Measurements from ENCODE around the gene JUN.
A peak's percentile ranks its signal among the peaks of the same experiment; 100 is the strongest.
"Not testable (repeated sequence)": the region's sequence is repeated elsewhere in the genome, so short reads cannot be mapped to it uniquely, and the experiment has no call there.

The JUN gene

DNA sequence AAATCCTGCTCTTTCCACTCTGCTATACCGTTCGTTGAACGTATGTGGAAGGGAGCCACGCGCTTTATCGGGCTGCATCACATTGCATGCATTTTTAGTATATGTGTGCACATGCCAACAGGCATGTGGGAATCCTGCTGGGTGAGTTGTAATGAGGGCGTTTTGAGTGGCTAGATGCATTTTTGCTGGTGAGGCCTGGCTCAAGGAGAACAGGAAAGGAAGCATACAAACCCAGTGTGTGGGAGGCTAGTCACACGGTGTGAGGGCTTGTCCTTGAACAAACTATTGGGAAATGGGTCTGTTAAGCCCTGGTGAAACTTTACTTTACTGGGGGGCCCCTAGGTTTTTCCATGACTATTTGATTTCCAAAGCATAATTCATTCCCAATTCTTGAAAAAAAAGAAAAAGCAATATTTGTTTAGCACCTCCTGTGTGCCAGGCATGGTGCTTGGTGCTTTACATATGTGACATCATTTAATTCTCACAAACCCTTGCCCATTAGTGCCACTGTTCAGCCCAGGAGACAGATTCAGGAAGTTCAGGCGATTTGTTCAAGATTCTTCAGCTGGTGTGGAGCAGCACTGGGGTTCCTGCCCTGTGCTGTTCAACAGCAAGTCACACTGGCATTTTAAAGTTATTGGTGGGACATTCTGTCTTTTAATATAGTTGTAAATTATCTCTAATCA, 25.6 kb upstream of the JUN start:
- H3K4me3 ChIP-seq (ENCODE audit: low read depth in 1 of 2, low read length in 2 of 2): no peak overlapping the region
- H3K4me1 ChIP-seq (ENCODE audit: control insufficient read depth in 1 of 2, insufficient read depth in 2 of 2, low read length in 2 of 2): peaks cover 21 to 36% of the 10 kb centered on the region in 2 donors
- no peak overlapping the region for H3K9ac ChIP-seq (ENCODE audit: low read depth in 1 of 2, low read length in 2 of 2)
- H3K27me3 ChIP-seq (ENCODE audit: control insufficient read depth in 1 of 2, insufficient read depth in 2 of 2, low read length in 2 of 2): no peaks in the 10 kb centered on the region
- no peaks in the 10 kb centered on the region for H3K9me3 ChIP-seq (ENCODE audit: control insufficient read depth in 1 of 2, low read length in 2 of 2)
- no peaks in the 10 kb centered on the region for H3K36me3 ChIP-seq (ENCODE audit: control insufficient read depth in 1 of 2, insufficient read depth in 2 of 2, low read length in 2 of 2)
- no peak overlapping the region for H3K27ac ChIP-seq (ENCODE audit: low read depth, low read length)

DNA sequence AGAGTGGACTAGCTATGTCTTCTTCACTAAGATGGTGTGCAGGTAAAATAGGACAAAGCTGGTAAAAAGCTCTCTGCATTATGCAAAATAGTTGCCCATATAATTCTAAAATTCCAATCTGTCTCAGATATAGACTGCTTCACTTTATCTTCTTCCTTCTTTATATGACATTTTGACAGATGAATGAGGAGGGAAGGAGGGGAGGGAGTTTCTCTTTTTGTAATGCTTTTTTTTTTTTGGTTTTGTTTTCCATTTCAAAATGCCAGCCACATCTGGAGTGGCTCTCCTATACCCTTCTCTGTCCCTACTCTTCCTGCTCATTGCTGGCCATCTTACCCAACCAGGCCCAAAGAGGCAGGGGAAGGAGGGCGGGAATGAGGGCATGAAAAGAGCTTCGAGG, 24.2 kb upstream of the JUN start:
- Histone ChIP-seq H3K9ac (ENCODE audit: low read depth in 1 of 2, low read length in 2 of 2) (no peak overlapping the region), H3K27ac (ENCODE audit: low read depth, low read length) (no peak overlapping the region), H3K9me3 (ENCODE audit: control insufficient read depth in 1 of 2, low read length in 2 of 2) (no peaks in the 10 kb centered on the region), H3K4me3 (ENCODE audit: low read depth in 1 of 2, low read length in 2 of 2) (no peak overlapping the region), H3K27me3 (ENCODE audit: control insufficient read depth in 1 of 2, insufficient read depth in 2 of 2, low read length in 2 of 2) (no peaks in the 10 kb centered on the region), H3K36me3 (ENCODE audit: control insufficient read depth in 1 of 2, insufficient read depth in 2 of 2, low read length in 2 of 2) (no peaks in the 10 kb centered on the region), H3K4me1 (ENCODE audit: control insufficient read depth in 1 of 2, insufficient read depth in 2 of 2, low read length in 2 of 2) (peaks cover 11 to 39% of the 10 kb centered on the region in 2 donors)

DNA sequence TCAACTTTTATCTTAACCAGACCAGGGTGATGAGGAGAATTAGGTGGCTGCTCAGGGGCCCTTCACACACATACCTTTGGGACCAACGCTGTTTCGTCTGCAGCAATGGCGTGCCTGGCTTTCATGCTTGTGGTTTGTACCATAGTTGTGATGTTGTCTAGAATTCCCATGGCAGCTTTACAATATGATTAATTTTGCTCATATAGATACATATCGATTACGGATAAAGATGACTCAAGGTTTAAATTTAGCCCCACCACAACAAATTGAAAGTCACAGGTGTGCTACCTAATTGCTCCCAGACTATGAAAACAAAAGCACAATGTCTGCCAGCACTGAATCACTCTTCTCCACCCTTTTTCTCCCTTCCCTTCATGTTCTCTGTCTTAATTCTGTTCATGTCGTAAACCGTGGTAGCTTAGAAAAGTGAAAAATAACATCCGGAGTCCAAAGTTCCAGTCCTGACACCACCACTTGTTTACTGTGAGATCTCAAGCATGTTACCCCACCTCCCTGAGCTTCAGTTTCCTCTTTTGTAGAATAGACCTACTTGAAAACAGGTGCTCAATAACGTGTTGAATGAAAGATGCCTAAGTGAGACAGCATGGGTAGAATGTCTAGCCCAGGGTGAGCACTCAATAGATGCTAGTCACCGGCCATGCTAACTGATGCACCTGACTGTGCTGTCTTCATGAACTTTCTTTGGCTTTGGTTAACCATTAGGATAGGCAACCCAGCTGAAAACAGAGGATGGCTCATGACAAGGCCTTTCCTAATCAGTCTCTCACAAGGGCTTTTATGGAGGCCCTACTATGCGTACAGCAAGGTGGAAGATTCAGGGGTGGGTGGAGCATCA, 22.1 kb upstream of the JUN start:
- Histone ChIP-seq H3K27ac (ENCODE audit: low read depth, low read length) (peak overlapping the region; percentile 49), H3K27me3 (ENCODE audit: control insufficient read depth in 1 of 2, insufficient read depth in 2 of 2, low read length in 2 of 2) (no peaks in the 10 kb centered on the region), H3K9me3 (ENCODE audit: control insufficient read depth in 1 of 2, low read length in 2 of 2) (no peaks in the 10 kb centered on the region), H3K9ac (ENCODE audit: low read depth in 1 of 2, low read length in 2 of 2) (peak overlapping the region; percentile 12 to 15), H3K36me3 (ENCODE audit: control insufficient read depth in 1 of 2, insufficient read depth in 2 of 2, low read length in 2 of 2) (no peaks in the 10 kb centered on the region), H3K4me1 (ENCODE audit: control insufficient read depth in 1 of 2, insufficient read depth in 2 of 2, low read length in 2 of 2) (peaks cover 16 to 52% of the 10 kb centered on the region in 2 donors), H3K4me3 (ENCODE audit: low read depth in 1 of 2, low read length in 2 of 2) (peak overlapping the region in 1 of 2 donors; percentile 26)

DNA sequence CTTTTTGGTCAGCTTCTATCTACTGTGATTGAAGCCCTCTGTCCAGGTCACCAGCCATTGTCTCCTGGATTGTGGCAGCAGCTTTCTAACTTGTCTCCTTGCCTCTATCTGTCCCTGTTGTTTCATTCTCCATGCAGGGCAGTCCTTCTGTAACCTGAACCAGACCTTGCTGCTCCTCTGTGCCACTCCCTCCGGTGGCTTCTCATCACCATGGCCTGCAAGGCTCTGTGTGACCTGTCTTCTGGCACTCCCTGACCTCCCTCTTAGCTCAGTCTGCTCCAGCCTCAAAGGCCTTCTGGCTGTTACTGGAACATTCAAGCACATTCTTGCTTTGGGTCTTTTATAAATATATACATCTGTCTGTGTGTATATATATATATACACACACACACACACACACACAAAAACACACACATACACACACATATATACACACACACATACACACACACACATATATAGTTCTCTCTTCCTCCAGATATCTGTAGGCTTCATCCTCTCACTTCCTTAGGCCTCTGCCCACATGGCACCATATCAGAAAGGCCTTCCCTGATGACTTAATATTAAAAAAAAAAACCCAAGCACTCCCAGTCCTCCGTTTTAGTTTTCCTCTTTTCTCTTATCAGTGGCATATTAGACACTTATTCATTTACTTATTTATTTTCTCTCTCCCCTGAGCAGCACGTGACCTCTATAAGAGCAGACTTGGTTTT, 21.2 kb upstream of the JUN start:
- Histone ChIP-seq H3K9ac (ENCODE audit: low read depth in 1 of 2, low read length in 2 of 2) (no peak overlapping the region), H3K27ac (ENCODE audit: low read depth, low read length) (no peak overlapping the region), H3K27me3 (ENCODE audit: control insufficient read depth in 1 of 2, insufficient read depth in 2 of 2, low read length in 2 of 2) (no peaks in the 10 kb centered on the region), H3K9me3 (ENCODE audit: control insufficient read depth in 1 of 2, low read length in 2 of 2) (no peaks in the 10 kb centered on the region), H3K4me1 (ENCODE audit: control insufficient read depth in 1 of 2, insufficient read depth in 2 of 2, low read length in 2 of 2) (peaks cover 18 to 59% of the 10 kb centered on the region in 2 donors), H3K4me3 (ENCODE audit: low read depth in 1 of 2, low read length in 2 of 2) (no peak overlapping the region), H3K36me3 (ENCODE audit: control insufficient read depth in 1 of 2, insufficient read depth in 2 of 2, low read length in 2 of 2) (no peaks in the 10 kb centered on the region)

DNA sequence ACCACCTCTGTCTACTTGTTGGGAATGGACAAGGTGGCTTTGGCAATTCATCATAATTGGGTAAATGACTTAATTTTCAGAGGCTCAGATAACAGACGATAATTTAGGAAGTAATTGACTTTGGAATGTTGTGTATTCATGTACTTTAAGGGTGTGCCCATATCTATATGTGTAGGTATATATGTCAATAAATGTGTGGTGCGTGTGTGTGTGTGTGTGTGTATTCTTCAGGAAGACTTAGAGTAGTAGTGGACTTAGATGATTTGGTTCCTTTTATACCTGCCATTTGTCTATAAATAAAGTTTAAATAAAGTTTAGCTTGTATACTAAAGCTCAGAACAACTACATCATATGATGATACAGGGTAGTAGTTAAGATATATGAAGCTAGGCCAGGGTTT, 20.0 kb upstream of the JUN start:
- no peak overlapping the region for H3K9ac ChIP-seq (ENCODE audit: low read depth in 1 of 2, low read length in 2 of 2)
- no peaks in the 10 kb centered on the region for H3K27me3 ChIP-seq (ENCODE audit: control insufficient read depth in 1 of 2, insufficient read depth in 2 of 2, low read length in 2 of 2)
- H3K4me3 ChIP-seq (ENCODE audit: low read depth in 1 of 2, low read length in 2 of 2): no peak overlapping the region
- peaks cover 18 to 55% of the 10 kb centered on the region in 2 donors for H3K4me1 ChIP-seq (ENCODE audit: control insufficient read depth in 1 of 2, insufficient read depth in 2 of 2, low read length in 2 of 2)
- H3K9me3 ChIP-seq (ENCODE audit: control insufficient read depth in 1 of 2, low read length in 2 of 2): no peaks in the 10 kb centered on the region
- H3K36me3 ChIP-seq (ENCODE audit: control insufficient read depth in 1 of 2, insufficient read depth in 2 of 2, low read length in 2 of 2): no peaks in the 10 kb centered on the region
- H3K27ac ChIP-seq (ENCODE audit: low read depth, low read length): no peak overlapping the region

DNA sequence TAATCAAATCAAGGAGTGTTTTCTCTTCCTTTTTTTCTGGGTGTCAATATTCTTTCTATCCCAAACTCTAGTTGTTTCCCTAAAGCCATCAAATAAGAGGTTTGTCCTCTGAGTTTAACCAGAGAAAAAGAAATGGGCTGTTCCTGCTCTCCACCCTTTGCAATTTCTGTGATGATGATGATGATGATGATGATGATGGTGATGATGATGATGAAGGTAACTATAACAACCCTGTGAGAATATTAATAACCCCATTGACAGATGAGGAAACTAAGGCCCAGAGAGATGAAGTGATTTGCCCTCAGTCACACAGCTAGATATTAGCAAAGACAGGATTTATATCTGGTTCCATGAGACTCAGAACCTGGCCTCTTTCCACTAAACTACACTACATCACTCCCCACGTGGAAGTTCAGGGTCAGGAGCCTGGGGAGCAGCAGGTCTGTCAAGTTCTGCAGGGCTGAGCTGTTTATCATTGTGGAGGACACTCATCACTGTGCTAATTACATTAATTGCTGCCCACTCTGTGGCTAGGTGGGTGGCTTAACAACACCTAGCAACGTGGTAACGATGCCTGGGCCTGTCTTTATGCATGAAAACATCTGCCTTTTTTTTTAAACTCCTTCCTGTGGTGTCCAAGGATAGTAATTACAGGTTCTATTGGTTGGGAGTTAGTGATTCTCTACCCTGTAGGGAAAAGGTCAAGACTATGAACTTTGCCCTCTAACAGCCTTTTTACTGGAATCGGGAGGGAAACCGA, 19.0 kb upstream of the JUN start:
- Histone ChIP-seq H3K36me3 (ENCODE audit: control insufficient read depth in 1 of 2, insufficient read depth in 2 of 2, low read length in 2 of 2) (no peaks in the 10 kb centered on the region), H3K27ac (ENCODE audit: low read depth, low read length) (no peak overlapping the region), H3K4me3 (ENCODE audit: low read depth in 1 of 2, low read length in 2 of 2) (no peak overlapping the region), H3K9ac (ENCODE audit: low read depth in 1 of 2, low read length in 2 of 2) (no peak overlapping the region), H3K4me1 (ENCODE audit: control insufficient read depth in 1 of 2, insufficient read depth in 2 of 2, low read length in 2 of 2) (peaks cover 18 to 52% of the 10 kb centered on the region in 2 donors), H3K9me3 (ENCODE audit: control insufficient read depth in 1 of 2, low read length in 2 of 2) (no peaks in the 10 kb centered on the region), H3K27me3 (ENCODE audit: control insufficient read depth in 1 of 2, insufficient read depth in 2 of 2, low read length in 2 of 2) (no peaks in the 10 kb centered on the region)

DNA sequence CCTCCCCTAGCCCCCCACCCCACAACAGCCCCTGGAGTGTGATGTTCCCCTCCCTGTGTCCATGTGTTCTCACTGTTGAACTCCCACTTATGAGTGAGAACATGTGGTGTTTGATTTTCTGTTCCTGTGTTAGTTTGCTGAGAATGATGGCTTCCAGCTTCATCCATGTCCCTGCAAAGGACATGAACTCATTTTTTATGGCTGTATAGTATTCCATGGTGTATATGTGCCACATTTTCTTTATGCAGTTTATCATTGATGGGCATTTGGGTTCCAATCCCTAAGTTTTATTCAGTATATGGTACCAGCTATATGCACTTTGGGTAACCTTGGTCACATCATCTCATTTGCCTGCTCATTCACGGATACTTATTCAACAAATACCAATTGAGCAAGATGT, 17.4 kb upstream of the JUN start:
- H3K9me3 ChIP-seq (ENCODE audit: control insufficient read depth in 1 of 2, low read length in 2 of 2); H3K36me3 ChIP-seq (ENCODE audit: control insufficient read depth in 1 of 2, insufficient read depth in 2 of 2, low read length in 2 of 2); H3K27ac ChIP-seq (ENCODE audit: low read depth, low read length); H3K27me3 ChIP-seq (ENCODE audit: control insufficient read depth in 1 of 2, insufficient read depth in 2 of 2, low read length in 2 of 2); H3K9ac ChIP-seq (ENCODE audit: low read depth in 1 of 2, low read length in 2 of 2); H3K4me3 ChIP-seq (ENCODE audit: low read depth in 1 of 2, low read length in 2 of 2): not testable (repeated sequence)
- H3K4me1 ChIP-seq (ENCODE audit: control insufficient read depth in 1 of 2, insufficient read depth in 2 of 2, low read length in 2 of 2): peaks cover 16 to 47% of the 10 kb centered on the region in 2 donors

DNA sequence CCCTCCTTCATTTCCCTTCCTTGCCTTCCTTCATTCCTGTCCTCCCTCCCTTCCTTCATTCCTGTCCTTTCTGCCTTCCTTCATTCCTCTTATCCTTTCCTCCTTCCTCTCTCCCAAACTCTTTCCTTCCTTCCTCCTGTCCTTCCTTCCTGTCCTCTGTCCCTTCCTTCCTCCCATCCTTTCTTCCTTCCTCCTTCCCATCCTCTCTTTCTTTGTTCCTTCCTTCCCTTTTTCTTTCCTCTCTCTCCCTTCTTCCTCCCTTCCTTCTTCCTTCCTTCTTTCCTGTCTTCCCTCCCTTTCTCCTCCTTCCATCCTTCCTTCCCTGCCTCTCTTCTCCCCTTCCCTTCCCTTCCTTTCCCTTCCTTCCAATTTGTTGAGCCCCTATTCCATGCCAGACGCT, 15.8 kb upstream of the JUN start:
- Histone ChIP-seq H3K4me3 (ENCODE audit: low read depth in 1 of 2, low read length in 2 of 2) (no peak overlapping the region), H3K4me1 (ENCODE audit: control insufficient read depth in 1 of 2, insufficient read depth in 2 of 2, low read length in 2 of 2) (peaks cover 10 to 43% of the 10 kb centered on the region in 2 donors), H3K27ac (ENCODE audit: low read depth, low read length) (no peak overlapping the region), H3K9ac (ENCODE audit: low read depth in 1 of 2, low read length in 2 of 2) (no peak overlapping the region), H3K27me3 (ENCODE audit: control insufficient read depth in 1 of 2, insufficient read depth in 2 of 2, low read length in 2 of 2) (no peaks in the 10 kb centered on the region), H3K36me3 (ENCODE audit: control insufficient read depth in 1 of 2, insufficient read depth in 2 of 2, low read length in 2 of 2) (no peaks in the 10 kb centered on the region), H3K9me3 (ENCODE audit: control insufficient read depth in 1 of 2, low read length in 2 of 2) (no peaks in the 10 kb centered on the region)

DNA sequence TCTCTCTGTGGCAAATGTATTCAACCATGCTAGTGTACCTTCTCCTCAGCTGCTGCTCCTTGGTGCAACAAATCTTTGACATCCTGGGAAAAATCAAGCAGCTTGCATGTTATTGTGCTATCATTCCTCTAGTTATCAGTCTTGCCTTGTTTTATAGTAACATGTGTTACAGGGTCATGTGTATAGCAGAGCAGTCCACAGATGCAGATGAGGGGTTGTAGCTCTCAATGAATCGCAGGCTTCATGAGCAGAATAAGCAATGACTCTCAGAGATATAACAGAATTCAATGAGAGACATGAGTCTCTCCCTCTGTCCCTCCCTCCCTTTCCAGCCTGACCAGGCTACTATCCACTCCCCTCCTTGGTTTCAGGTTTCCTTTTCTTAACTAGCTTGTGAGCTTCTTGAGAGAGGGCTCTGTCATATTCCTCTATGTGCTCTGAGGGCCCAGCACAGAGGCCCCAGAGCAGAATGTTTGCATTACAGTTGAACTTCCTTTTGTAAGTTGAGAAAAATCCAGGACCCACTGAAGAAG, 15.1 kb upstream of the JUN start:
- Histone ChIP-seq H3K9ac (ENCODE audit: low read depth in 1 of 2, low read length in 2 of 2) (no peak overlapping the region), H3K27me3 (ENCODE audit: control insufficient read depth in 1 of 2, insufficient read depth in 2 of 2, low read length in 2 of 2) (no peaks in the 10 kb centered on the region), H3K36me3 (ENCODE audit: control insufficient read depth in 1 of 2, insufficient read depth in 2 of 2, low read length in 2 of 2) (no peaks in the 10 kb centered on the region), H3K4me3 (ENCODE audit: low read depth in 1 of 2, low read length in 2 of 2) (no peak overlapping the region), H3K4me1 (ENCODE audit: control insufficient read depth in 1 of 2, insufficient read depth in 2 of 2, low read length in 2 of 2) (peaks cover 10 to 36% of the 10 kb centered on the region in 2 donors), H3K9me3 (ENCODE audit: control insufficient read depth in 1 of 2, low read length in 2 of 2) (no peaks in the 10 kb centered on the region), H3K27ac (ENCODE audit: low read depth, low read length) (no peak overlapping the region)

Measured in duodenal mucosa (tissue), 2 donors.